ACHN (cell line): ENCODE results near the gene A4GALT.
"Not testable (repeated sequence)": the region's sequence is repeated elsewhere in the genome, so short reads cannot be mapped to it uniquely, and the experiment has no call there.

Experiments used
- DNase-seq: peaks from one replicate; pipeline ENCODE4 v3.0.0-alpha.2; 2015
- in situ Hi-C: cut with HindIII; loops from 2 replicates; pipeline ENCODE4 v1.10.0; 2017; ENCODE audit warnings: low sequenced_read_pairs, low pct_ligation_motif_present, low pct_unique_long_range_greater_than_20kb

A4GALT gene

DNA sequence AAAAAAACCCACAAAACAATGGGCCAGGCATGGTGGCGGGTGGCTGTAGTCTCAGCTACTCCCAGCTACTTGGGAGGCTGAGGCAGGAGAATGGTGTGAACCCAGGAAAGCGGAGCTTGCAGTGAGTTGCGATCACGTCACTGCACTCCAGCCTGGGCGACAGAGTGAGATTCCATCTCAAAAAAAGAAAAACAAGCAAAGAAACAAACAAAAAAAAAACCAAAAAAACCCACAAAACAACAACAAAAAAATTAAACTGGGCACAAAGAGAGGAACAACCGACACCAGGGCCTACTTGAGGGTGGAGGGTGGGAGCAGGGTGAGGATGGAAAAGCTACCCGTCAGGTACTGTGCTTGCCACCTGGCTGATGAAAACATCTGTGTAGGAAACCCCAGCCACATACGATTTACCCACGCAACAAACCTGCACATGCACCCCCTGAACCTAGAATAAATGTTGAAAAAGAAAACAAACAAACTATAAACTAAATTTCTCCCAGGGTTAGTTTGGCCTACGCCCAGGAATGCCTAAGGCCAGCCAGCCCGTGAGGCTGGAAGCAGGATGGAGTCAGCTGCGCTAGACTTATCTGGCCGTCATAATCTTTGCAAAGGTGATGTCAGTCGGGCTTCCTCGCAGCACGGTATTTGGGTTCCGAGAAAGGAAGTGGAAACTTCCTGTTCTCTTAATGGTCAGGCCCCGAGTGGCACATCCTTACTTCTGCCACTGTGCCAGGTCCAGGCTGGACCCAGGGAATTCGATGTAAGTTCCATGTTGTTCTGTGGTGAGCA is 49.6 kb downstream of the A4GALT start:
- in situ Hi-C loops = no loop called here
- no peak for DNase-seq

DNA sequence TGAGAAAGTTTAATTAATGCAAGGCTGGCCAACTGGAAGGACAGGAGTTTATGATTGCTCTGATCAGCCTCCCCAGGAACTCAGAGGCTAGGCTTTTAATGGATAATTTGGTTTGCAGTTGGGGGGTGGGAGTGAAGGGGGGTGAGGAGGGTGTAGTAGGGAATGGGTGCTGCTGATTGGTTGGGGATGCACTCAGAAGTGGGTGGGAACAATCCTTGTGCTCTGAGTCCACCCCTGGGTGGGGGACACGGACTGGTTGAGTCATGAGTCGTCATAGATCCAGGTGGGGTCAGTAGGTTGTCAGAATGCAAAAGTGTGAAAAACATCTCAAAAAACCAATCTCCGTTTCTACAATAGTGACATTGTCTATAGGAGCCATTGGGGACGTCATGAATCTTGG is 50.6 kb downstream of the A4GALT start:
- no peak for DNase-seq
- in situ Hi-C loops = no loop called here

DNA sequence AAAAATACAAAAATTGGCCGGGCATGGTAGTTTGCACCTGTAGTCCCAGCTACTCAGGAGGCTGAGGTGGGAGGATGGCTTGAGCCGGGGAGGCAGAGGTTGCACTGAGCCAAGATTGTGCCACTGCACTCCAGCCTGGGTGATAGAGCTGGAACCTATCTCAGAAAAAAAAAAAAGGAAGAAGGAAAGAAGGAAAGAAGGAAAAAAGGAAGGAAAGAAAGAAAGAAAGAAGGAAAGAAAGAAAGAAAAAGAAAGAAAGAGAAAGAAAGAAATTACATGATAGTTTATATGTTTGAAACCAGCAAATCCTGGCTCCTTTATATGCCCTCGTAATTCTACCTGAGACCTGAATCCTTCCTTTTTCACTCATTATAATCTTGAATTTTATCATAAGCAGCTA is 54.3 kb downstream of the A4GALT start:
- DNase-seq, in situ Hi-C loops: not testable (repeated sequence)

DNA sequence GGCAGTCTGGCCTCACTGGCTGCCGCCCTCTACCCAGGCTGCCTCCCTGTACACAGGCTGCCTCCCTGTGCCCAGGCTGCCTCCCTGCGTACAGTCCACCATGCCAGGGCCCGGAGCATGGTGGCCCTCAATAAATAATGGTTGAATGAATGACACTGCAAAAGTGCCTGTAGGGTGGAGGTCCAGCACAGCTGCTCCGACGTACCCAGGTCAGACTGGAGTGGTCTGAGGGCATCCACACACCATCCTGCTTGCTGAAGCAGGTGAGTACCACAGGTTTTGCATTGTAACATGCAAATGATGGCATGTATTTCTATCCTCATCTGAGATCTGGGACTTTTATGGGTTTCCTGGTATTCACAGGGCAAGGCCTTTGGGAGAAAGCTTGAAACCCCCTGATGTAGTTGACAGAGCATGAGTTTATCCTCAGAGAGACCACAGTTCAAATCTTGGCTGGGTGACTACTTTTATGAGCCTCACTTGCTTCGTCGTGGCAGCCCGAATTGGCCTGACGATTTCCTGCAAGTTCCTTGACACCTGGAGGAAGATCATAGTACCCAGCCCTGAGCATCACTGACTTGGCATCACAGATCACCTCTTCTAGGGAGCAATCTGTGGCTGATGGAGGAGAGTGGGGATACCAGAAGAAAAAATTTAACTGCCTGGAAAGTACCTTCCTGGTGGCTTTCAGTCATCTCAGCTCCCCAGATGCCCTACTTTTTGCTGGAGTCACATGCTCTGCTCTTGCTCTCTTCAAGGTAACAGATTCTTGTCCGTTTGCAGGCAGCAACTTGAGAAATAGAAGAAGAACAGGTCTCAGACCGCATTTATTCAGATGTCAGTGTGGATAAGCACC is 55.5 kb downstream of the A4GALT start:
- no peak for DNase-seq
- in situ Hi-C loops = no loop called here

DNA sequence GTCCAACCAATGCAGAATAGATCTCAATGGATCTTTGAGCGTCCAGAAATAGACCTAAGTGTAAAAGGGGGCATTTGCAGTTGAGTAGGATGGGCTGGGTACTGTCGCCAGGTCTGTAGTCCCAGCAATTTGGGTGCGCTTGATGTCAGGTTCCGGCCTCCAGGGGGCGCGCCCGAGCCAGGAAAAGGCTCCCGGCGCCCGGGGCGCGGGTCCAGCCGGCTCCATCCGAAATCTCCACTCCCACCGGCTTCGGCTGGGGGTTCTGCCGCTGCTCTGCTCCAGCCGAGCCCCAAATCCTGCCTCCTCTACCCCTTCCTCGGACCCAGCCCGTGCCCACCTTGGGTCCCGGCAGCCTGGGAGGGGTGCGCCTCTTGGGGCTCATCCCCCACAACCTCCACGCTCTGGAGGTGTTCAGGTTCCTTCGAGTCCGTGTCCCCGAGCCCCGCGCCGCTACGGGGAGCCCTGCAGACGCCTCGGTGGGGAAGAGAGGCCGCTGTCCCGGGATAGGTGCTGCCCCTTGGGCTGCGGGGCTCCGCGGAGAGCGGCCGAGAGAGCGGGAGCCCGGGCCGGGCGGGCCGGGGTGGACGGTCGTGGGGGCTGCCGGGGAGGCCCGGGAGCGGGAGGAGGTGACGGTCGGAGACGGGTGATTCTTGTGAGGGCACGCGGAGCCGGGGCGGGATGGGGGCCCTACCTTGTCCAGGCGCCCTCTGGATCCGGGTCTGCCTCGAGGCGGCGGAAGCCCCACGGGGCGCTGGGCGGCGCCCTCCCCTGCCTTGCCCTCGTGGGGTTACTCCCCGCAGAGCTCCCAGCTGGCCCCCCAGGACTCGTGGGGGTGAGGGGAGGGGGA is 58.5 kb downstream of the A4GALT start:
- DNase-seq = peak; percentile 69
- in situ Hi-C loops = no loop called here

DNA sequence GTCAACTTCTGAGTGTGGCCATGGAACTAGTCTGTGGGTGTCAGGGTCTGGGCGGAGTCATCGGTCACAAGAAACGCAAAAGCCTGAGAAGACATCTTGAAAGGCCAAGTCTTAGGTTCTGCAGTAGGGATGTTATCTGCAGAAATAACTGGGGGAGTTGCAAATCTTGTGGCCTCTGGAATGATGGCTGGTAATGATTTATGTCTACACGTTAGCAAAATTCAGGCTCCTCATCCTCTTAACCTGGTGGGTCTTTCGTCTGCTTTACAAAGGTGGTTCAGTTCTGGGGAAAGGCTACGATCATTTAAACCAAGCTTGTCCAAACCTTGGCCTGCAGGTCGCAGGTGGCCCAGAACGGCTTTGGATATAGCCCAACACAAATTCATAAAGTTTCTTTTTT is 64.1 kb downstream of the A4GALT start:
- in situ Hi-C loops = no loop called here
- DNase-seq = no peak

DNA sequence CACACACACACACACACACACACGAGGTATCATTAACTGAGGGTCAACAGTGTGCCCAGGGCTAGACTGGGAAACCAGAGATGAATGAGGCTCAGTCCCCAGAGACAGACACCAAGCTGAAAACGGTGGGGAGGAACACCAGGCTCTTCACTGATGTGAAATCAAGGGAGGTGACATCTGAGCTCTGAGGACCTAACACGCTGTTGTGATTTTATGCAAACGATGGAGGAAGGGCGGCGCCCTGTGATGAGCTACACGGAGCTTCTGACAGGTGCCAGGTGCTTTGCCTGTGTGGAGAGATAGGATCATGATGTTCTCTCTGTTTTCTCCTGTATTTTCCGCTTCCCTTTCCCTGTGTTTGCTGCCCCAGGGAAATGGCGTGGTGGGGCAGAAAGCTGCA is 65.0 kb downstream of the A4GALT start:
- no peak for DNase-seq

DNA sequence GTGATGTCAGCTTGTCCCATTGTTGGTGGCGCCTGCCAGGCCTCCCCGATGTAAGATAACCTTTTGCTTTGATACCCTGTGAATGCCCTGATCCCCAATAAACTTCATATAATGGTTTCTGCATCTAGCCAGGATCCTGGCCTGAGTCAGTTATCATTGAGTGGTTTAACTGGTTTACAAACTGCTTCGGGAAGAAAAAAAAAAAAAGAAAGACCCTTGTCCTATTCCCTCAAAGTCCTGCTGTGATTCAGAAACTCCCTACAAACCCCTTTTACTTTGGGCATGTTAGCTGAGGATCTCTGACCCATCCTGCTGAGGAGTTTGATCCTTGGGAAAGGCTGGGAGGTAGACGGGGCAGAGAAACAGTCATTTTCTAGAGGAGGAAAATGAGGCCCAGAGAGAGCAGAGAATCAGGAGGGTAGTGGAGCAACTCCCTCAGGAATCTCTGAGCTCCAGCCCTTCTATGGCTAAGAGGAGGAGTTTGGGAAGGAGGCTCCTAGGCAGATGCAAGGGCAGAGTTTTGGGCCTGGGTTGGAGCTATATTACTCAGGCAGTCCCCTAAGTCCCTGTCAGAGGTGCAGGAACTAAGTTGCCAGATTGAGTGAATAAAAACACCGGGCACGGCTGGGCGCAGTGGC is 66.1 kb downstream of the A4GALT start:
- in situ Hi-C loops = no loop called here
- no peak for DNase-seq

More for the DNA sequence above, 65.0 kb downstream of the A4GALT start:
- in situ Hi-C loops = no loop called here

DNA sequence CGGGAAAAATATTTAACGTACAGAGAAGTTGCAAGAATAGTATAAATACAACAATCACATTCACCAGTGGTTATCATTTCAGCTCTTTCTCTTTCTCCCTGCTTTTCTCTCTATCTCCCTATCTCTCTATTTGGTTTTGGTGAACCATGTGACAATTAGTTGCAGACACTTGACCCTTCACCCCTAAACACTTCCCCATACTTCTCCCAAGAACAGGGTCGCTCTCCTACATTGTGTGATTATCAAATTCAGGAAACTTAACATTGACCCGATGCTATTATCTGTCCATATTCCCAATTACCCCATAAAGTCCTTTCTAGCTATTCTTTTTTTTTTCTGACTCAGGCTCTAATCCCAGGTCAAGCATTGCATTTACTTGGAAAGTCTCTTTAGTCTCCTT is 66.7 kb downstream of the A4GALT start:
- no peak for DNase-seq
- in situ Hi-C loops = no loop called here

DNA sequence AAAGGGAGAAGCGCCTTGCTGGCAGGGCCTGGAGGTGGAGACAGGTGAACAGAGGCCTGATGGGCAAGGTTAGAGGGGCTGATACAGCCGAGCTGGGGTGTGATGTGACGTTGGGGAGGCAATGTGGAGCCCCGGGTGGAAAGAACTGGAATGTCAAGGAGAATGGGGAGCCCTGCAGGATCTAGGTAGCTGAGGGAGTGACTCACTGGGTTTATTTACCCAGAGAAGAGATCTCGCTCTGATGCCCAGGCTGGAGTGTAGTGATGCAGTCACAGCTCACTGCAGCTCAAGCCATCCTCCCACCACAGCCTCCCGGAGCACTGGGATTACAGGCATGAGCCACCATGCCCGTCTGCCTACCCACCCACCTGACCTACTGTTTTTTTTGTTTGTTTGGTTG is 69.5 kb downstream of the A4GALT start:
- DNase-seq = peak; percentile 69
- in situ Hi-C loops = no loop called here

DNA sequence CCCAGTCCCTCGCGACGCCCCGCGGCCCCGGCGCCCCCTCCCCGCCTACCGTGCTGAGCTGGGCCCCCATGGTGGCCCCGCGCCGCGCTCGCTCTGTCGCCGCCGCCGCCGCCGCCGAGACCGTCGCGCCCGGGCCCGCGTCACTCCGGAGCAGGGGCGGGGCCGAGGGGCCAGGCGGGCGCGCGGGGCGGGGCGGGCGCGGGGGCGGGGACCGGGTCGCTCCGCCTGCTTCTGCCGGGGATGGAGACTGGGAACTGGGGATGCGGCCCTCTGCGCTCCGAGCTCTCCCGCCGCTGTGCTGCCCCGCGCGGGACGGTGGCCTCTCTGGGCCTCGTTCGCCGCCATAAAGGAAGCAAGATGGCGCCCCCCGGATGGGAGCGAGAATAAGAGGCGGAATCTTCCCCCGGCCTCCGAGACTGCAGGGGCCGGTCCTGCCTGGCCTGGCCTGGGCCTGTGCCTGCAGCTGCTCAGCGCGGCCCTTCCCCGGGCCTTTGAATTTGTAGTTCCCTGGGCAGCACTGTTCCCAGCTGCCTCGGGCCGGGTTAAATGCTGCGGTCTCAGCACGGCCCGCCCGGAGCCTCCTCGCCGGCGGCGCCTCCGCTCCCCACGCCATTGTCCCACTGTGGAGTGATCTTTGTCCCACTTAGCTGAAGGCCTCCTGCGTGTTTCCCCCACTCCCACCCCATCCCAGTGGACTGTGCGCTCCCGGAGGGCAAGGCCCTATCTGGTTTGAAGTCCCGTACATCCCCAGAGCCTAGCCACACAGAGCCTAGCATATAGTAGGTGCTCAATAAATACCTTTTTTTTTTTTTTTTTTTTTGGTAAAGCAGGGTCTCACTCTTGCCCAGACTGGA is 71.2 kb downstream of the A4GALT start, which contains the start of gene CYB5R3:
TSS of gene CYB5R3 (minus strand) at position 147 of the 854 bp plus-strand sequence. CDS start at position 70, 77 bp downstream.
- in situ Hi-C loops = no loop called here
- DNase-seq = peak; percentile 85

DNA sequence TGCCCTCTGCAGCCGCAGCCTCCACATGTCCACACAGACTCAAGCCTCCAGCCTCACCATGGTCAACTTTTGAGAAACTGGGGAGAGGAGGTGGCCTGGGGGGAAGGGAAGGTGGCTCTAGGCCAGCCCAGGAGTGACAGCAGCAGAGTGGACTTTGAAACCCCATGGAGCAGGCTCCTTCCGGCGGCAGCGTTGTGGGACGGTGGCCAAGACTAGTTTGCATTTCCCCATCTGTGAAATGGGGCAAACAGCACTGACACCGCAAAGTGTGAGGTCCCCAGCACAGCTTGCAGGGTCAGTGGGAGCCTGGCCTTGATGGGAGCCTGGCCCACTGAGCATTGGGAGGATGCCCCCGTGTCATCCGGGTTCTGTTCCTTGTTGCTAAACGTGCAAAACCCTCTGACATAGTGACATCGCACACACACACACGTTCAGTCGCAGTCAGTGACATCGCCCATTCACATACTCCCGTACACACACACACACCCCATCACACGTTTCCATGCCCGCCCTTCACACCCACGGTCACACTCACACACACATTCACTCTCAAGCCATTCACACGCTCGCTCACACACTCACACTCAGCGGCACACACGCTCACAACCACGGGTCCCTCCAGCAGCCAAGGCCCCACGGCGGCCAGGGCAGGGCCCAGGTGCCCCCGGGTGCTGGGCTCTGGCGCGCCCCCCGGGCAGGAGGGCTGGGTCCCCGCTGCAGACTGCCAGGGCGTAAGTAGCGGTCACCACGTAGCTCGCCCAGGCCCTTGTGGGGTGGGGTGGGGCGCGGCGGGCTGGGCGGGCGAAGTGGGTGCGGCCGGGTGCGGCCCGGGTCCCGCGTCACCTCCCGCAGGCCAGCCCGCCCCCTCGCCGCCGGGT is 72.1 kb downstream of the A4GALT start:
- DNase-seq = peak; percentile 45
- in situ Hi-C loops = no loop called here

DNA sequence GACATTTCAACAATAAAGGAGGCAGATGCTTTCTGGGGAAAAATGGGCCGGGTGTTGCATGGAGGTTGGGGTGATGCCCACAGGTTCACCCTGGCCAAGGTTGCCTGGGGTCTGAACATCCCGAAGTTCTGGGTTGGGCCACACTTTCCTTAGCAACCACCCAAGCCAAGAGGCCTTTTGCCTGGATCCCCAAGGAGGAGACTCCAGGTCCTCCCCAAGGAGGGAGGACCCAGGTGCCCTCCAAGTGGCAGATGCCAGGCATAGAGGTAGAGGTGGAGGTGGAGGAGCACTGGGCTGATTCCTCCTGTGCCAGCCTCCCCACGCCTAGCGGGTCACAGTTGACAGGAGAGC is 72.7 kb downstream of the A4GALT start:
- DNase-seq = no peak
- in situ Hi-C loops = no loop called here

DNA sequence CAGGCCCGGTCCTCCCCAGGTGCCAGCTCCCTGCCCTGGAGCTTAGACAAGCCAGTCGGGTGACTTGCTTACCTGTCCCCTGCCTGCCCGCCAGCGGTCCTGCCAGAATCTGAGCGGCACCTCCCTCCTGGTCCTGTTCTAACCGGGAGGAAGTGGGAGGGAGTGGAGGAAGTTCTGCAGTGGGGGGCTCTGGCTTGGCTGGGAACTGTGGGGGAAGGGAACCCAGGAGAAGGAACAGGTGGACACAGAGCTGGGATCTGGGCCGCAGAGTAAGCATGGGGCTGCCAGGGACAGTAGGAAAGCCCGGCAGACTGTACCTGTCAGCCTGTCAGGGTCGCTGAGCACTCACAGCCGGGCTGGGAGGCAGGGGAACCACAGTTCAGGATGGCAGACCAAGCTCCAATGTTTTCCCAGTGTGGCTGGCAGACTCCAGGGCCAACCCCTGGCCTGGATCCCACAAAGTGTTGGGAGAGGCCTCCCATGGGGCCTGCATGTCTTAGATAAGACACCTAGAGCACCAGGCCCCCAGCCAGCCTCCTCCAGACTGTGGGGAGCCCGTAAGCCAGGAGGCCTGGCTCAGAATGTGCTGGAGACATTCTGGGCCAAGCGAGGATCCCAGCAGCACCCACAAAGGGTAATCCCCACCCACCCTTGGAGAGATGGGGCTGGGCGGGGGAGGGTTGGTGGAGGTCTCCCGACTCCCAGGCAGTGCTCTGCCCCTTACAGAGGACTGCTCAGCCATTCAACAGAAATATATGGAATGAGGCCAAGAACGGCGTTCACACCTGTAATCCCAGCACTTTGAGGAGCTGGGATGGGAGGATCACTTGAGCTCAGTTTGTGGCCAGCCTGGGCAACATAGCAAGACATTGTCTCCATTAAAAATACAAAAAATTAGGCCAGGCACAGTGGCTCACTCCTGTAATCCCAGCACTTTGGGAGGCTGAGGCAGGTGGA is 73.8 kb downstream of the A4GALT start:
- in situ Hi-C loops = no loop called here
- no peak for DNase-seq

DNA sequence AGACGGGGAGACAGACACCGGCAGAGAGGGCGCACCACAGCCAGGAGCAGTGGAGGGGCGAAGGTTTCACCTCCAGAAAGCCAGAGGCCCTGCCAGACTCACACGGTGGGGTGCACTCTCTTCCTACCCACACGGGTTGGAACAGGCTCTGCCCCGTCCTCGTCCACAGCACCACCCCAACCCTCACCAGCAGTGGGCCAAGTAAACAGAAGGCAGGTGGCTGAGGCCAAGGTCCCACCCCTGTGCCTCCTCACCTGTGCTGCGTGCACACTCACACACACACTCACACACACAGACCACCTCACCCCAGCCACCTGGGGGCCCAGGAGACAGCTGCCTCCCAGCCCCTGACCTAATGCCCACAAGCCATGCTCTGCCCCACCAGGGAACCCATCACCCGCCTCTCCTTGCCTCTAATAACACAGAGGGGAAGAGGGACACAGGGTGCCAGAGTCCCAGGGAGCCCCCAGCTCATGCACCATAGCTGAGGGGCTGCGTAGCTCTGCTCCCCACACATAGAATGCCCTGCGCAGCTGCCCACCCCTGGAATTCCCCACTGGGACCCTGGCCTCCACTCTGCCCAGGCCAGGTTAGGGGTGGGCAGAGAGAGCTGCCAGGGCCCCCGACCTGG is 74.6 kb downstream of the A4GALT start:
- DNase-seq = no peak
- in situ Hi-C loops = no loop called here
